ENCODE results near the gene MXI1.
"Not testable (repeated sequence)": the region's sequence is repeated elsewhere in the genome, so short reads cannot be mapped to it uniquely, and the experiment has no call there.

The MXI1 gene

GRCh38 chr10:110268971-110269370, 61.6 kb downstream of the MXI1 start:
- no peaks in the 10 kb centered on the region for H3K9me3 ChIP-seq (ENCODE audit: control insufficient read depth in 1 of 2, low read length in 2 of 2)
- H3K27me3 ChIP-seq (ENCODE audit: low read depth, low read length), result no peaks in the 10 kb centered on the region
- peaks cover 9 to 31% of the 10 kb centered on the region in 2 donors for H3K4me1 ChIP-seq (ENCODE audit: control insufficient read depth in 1 of 2, insufficient read depth in 2 of 2, low read length in 2 of 2)
- no peaks in the 10 kb centered on the region for H3K36me3 ChIP-seq (ENCODE audit: control insufficient read depth in 1 of 2, insufficient read depth in 2 of 2, low read length in 2 of 2)
- H3K27ac ChIP-seq (ENCODE audit: low read length), result peak overlapping the region; percentile 86
- H3K4me3 ChIP-seq (ENCODE audit: low read depth in 1 of 2, low read length in 2 of 2), result peak overlapping the region; percentile 46 to 56

DNA sequence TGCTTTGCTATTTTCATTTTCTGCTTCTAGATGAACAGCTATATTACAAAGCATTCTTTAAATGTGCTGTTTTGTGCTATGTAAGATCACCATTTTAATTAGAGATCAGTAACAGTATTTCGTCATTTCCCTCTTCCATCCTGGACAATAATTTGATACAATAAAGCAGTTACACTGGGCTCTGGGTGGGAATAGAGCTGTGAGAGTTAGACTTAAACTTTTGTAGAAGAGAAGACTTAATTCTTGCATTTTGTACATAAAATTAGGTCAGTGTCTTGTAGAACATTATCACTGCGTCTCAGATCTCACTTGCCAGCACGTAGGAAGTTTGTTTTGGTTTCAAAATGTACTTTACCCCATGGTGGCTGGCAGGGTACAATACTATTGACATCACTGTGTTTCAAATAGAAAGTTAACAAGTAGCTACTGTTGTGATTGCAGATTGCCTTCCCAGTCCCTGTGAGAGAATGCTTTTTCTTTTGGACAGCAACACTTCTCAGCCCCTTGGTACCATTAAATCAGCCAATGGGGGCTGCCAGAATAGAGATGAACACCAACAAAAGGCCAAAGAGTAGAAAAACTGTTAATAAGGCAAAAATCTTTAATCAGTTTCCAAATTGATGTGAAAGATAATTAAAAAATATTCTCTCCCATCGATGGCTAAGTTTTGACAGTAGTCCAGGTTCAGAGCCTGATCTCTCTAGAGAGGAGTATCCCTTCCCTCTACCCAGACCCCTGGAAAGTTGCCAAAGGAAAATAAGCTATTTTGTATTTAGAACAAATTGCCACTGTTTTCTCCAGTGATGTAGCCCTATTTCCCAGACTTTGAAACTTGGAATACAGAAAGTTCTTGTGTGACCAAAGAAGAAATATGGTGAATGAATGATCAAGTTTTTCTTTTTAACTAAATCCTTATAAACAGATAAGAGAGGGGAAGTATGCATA, 62.2 kb downstream of the MXI1 start:
- peak overlapping the region; percentile 46 to 56 for H3K4me3 ChIP-seq (ENCODE audit: low read depth in 1 of 2, low read length in 2 of 2)

DNA sequence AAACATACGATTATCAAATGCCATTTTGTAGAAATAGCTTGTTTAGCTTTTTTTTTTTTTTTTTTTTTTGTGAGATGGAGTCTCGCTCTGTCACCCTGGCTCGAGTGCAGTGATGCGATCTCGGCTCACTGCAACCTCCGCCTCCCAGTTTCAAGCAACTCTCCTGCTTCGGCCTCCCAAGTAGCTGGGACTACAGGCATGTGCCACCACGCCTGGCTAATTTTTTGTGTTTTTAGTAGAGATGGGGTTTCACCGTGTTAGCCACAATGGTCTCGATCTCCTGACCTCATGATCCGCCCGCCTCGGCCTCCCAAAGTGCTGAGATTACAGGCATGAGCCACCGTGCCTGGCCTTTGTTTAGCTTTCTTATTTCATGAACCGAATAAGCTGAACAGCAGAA, 65.6 kb downstream of the MXI1 start:
- H3K4me1 ChIP-seq (ENCODE audit: control insufficient read depth in 1 of 2, insufficient read depth in 2 of 2, low read length in 2 of 2), result peaks cover 9 to 38% of the 10 kb centered on the region in 2 donors
- H3K9me3 ChIP-seq (ENCODE audit: control insufficient read depth in 1 of 2, low read length in 2 of 2); H3K4me3 ChIP-seq (ENCODE audit: low read depth in 1 of 2, low read length in 2 of 2); H3K36me3 ChIP-seq (ENCODE audit: control insufficient read depth in 1 of 2, insufficient read depth in 2 of 2, low read length in 2 of 2); H3K27ac ChIP-seq (ENCODE audit: low read length); H3K27me3 ChIP-seq (ENCODE audit: low read depth, low read length): not testable (repeated sequence)

More for the DNA sequence above, 62.2 kb downstream of the MXI1 start:
- Histone ChIP-seq H3K36me3 (ENCODE audit: control insufficient read depth in 1 of 2, insufficient read depth in 2 of 2, low read length in 2 of 2) (no peaks in the 10 kb centered on the region), H3K4me1 (ENCODE audit: control insufficient read depth in 1 of 2, insufficient read depth in 2 of 2, low read length in 2 of 2) (peaks cover 9 to 35% of the 10 kb centered on the region in 2 donors), H3K27me3 (ENCODE audit: low read depth, low read length) (no peaks in the 10 kb centered on the region), H3K9me3 (ENCODE audit: control insufficient read depth in 1 of 2, low read length in 2 of 2) (no peaks in the 10 kb centered on the region), H3K27ac (ENCODE audit: low read length) (peak overlapping the region; percentile 86)

DNA sequence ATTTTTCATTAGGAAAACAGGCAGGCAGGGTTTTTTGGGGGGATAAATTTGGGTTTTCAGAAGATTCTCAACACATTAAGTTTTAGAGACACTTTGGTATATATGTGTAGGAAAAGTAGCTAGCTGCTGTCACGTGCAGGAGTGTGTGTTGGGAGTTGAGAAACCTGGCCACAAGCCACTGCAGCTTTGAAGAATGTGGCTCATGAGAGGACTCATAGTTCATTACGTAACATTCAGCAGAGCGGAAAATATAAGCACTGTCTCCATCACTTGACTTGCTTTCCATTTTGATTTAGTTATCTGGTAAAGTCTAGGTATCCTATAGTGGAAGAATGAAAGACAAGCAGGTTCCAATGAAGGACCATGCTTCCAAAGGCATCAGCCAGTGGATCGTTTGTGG, 66.1 kb downstream of the MXI1 start:
- peaks cover 9 to 33% of the 10 kb centered on the region in 2 donors for H3K4me1 ChIP-seq (ENCODE audit: control insufficient read depth in 1 of 2, insufficient read depth in 2 of 2, low read length in 2 of 2)
- H3K9me3 ChIP-seq (ENCODE audit: control insufficient read depth in 1 of 2, low read length in 2 of 2), result no peaks in the 10 kb centered on the region
- H3K4me3 ChIP-seq (ENCODE audit: low read depth in 1 of 2, low read length in 2 of 2), result no peak overlapping the region
- H3K36me3 ChIP-seq (ENCODE audit: control insufficient read depth in 1 of 2, insufficient read depth in 2 of 2, low read length in 2 of 2), result no peaks in the 10 kb centered on the region
- H3K27me3 ChIP-seq (ENCODE audit: low read depth, low read length), result no peaks in the 10 kb centered on the region
- H3K27ac ChIP-seq (ENCODE audit: low read length), result peak overlapping the region; percentile 54

GRCh38 chr10:110274072-110274627, 66.7 kb downstream of the MXI1 start:
- Histone ChIP-seq H3K36me3 (ENCODE audit: control insufficient read depth in 1 of 2, insufficient read depth in 2 of 2, low read length in 2 of 2) (no peaks in the 10 kb centered on the region), H3K4me3 (ENCODE audit: low read depth in 1 of 2, low read length in 2 of 2) (no peak overlapping the region), H3K27me3 (ENCODE audit: low read depth, low read length) (no peaks in the 10 kb centered on the region), H3K9me3 (ENCODE audit: control insufficient read depth in 1 of 2, low read length in 2 of 2) (no peaks in the 10 kb centered on the region), H3K27ac (ENCODE audit: low read length) (peak overlapping the region; percentile 54), H3K4me1 (ENCODE audit: control insufficient read depth in 1 of 2, insufficient read depth in 2 of 2, low read length in 2 of 2) (peaks cover 12 to 26% of the 10 kb centered on the region in 2 donors)

DNA sequence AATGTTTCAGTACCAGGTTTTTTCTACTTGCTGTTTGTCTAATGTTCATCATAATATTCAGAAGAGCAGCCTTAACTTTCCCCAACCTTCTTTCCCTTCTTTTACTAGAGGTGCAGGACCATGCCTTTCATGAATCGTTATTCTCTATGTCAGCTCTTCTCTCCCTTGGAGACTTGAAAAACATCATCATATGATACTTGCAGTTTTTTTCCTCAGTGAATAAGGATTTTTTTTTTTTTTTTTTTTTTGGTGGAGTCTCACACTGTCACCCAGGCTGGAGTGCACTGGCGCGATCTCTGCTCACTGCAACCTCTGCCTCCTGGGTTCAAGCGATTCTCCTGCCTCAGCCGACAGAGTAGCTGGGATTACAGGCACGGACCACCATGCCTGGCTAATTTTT, 67.2 kb downstream of the MXI1 start:
- H3K4me1 ChIP-seq (ENCODE audit: control insufficient read depth in 1 of 2, insufficient read depth in 2 of 2, low read length in 2 of 2), result peaks cover 12 to 21% of the 10 kb centered on the region in 2 donors
- no peaks in the 10 kb centered on the region for H3K27me3 ChIP-seq (ENCODE audit: low read depth, low read length)
- H3K4me3 ChIP-seq (ENCODE audit: low read depth in 1 of 2, low read length in 2 of 2), result no peak overlapping the region
- H3K36me3 ChIP-seq (ENCODE audit: control insufficient read depth in 1 of 2, insufficient read depth in 2 of 2, low read length in 2 of 2), result no peaks in the 10 kb centered on the region
- no peak overlapping the region for H3K27ac ChIP-seq (ENCODE audit: low read length)
- H3K9me3 ChIP-seq (ENCODE audit: control insufficient read depth in 1 of 2, low read length in 2 of 2), result no peaks in the 10 kb centered on the region

DNA sequence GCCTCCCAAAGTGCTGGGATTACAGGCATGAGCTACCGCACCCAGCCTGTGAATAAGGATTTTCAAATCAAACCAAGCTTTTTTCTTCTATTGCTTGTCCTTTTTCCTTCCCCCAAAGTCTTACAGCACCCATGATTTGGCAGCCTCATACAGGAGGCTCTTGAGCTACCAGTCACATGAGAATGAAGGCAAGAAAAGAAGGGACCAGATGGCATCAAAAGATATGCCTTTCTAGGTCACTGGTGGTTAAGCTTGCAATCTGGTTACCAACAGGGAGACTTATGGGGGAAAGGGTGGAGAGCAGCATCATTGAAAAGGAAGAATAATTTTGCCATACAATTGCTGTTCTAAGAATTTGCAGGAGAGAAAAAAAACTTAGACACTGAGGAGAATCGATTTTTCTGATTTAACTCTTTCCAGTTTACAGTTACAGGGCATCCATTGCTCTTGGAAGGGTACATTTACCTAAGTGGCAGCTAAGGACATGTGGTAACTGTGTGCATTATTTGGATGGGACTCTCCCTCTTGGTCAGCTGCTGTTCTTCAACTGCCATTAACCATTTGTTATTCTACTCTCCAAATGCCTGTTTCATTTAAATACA, 67.8 kb downstream of the MXI1 start:
- peaks cover 0 to 3% of the 10 kb centered on the region in 2 donors for H3K36me3 ChIP-seq (ENCODE audit: control insufficient read depth in 1 of 2, insufficient read depth in 2 of 2, low read length in 2 of 2)
- H3K27me3 ChIP-seq (ENCODE audit: low read depth, low read length), result no peaks in the 10 kb centered on the region
- no peak overlapping the region for H3K27ac ChIP-seq (ENCODE audit: low read length)
- peaks cover 7 to 15% of the 10 kb centered on the region in 2 donors for H3K4me1 ChIP-seq (ENCODE audit: control insufficient read depth in 1 of 2, insufficient read depth in 2 of 2, low read length in 2 of 2)
- H3K4me3 ChIP-seq (ENCODE audit: low read depth in 1 of 2, low read length in 2 of 2), result no peak overlapping the region
- no peaks in the 10 kb centered on the region for H3K9me3 ChIP-seq (ENCODE audit: control insufficient read depth in 1 of 2, low read length in 2 of 2)

- Histone ChIP-seq H3K4me1 (ENCODE audit: control insufficient read depth in 1 of 2, insufficient read depth in 2 of 2, low read length in 2 of 2) (peaks cover 6 to 15% of the 10 kb centered on the region in 2 donors), H3K27me3 (ENCODE audit: low read depth, low read length) (no peaks in the 10 kb centered on the region), H3K36me3 (ENCODE audit: control insufficient read depth in 1 of 2, insufficient read depth in 2 of 2, low read length in 2 of 2) (peaks cover 0 to 3% of the 10 kb centered on the region in 2 donors), H3K27ac (ENCODE audit: low read length) (no peak overlapping the region), H3K9me3 (ENCODE audit: control insufficient read depth in 1 of 2, low read length in 2 of 2) (no peaks in the 10 kb centered on the region), H3K4me3 (ENCODE audit: low read depth in 1 of 2, low read length in 2 of 2) (no peak overlapping the region)
These were observed 69.2 kb downstream of the MXI1 start for GRCh38 chr10:110276603-110277002.

GRCh38 chr10:110277591-110277990, 70.2 kb downstream of the MXI1 start:
- Histone ChIP-seq H3K27ac (ENCODE audit: low read length) (no peak overlapping the region), H3K4me3 (ENCODE audit: low read depth in 1 of 2, low read length in 2 of 2) (no peak overlapping the region), H3K36me3 (ENCODE audit: control insufficient read depth in 1 of 2, insufficient read depth in 2 of 2, low read length in 2 of 2) (peaks cover 0 to 3% of the 10 kb centered on the region in 2 donors), H3K4me1 (ENCODE audit: control insufficient read depth in 1 of 2, insufficient read depth in 2 of 2, low read length in 2 of 2) (peaks cover 6 to 15% of the 10 kb centered on the region in 2 donors), H3K9me3 (ENCODE audit: control insufficient read depth in 1 of 2, low read length in 2 of 2) (no peaks in the 10 kb centered on the region), H3K27me3 (ENCODE audit: low read depth, low read length) (no peaks in the 10 kb centered on the region)

GRCh38 chr10:110278562-110279406, 71.4 kb downstream of the MXI1 start:
- H3K9me3 ChIP-seq (ENCODE audit: control insufficient read depth in 1 of 2, low read length in 2 of 2), result no peaks in the 10 kb centered on the region
- peaks cover 0 to 3% of the 10 kb centered on the region in 2 donors for H3K36me3 ChIP-seq (ENCODE audit: control insufficient read depth in 1 of 2, insufficient read depth in 2 of 2, low read length in 2 of 2)
- no peak overlapping the region for H3K4me3 ChIP-seq (ENCODE audit: low read depth in 1 of 2, low read length in 2 of 2)
- peaks cover 6 to 10% of the 10 kb centered on the region in 2 donors for H3K4me1 ChIP-seq (ENCODE audit: control insufficient read depth in 1 of 2, insufficient read depth in 2 of 2, low read length in 2 of 2)
- H3K27ac ChIP-seq (ENCODE audit: low read length), result no peak overlapping the region
- H3K27me3 ChIP-seq (ENCODE audit: low read depth, low read length), result no peaks in the 10 kb centered on the region

Measured in muscle layer of duodenum (tissue), 2 donors.